WI38 (cell line): ENCODE results near the gene DPF3.

Experiments used
- H3K4me3 ChIP-seq: 2 replicates; pipeline ENCODE4 v1.5.1; 2011; ENCODE audit warnings: low read depth, mild to moderate bottlenecking, control low read depth, low read length
- CTCF ChIP-seq: IDR thresholded peaks from 2 replicates; pipeline ENCODE4 v1.5.1; 2012; ENCODE audit warnings: low read depth, mild to moderate bottlenecking, control low read depth, low read length

DPF3 gene

GRCh38 chr14:72792051-72792788, 101.7 kb downstream of the DPF3 start:
- no peak for TF ChIP-seq CTCF
- H3K4me3 ChIP-seq: no peak overlapping the region

GRCh38 chr14:72790887-72791566, 102.9 kb downstream of the DPF3 start:
- TF ChIP-seq CTCF: no peak
- H3K4me3 ChIP-seq: no peak overlapping the region

GRCh38 chr14:72788972-72789728, 104.8 kb downstream of the DPF3 start:
- no peak for TF ChIP-seq CTCF
- no peak overlapping the region for H3K4me3 ChIP-seq

GRCh38 chr14:72788255-72788654, 105.6 kb downstream of the DPF3 start:
- TF ChIP-seq CTCF: no peak
- no peak overlapping the region for H3K4me3 ChIP-seq

GRCh38 chr14:72787841-72788240, 106.1 kb downstream of the DPF3 start:
- H3K4me3 ChIP-seq: no peak overlapping the region
- no peak for TF ChIP-seq CTCF

GRCh38 chr14:72786378-72787350, 107.2 kb downstream of the DPF3 start:
- TF ChIP-seq CTCF: no peak

More at GRCh38 chr14:72786378-72787350, 107.2 kb downstream of the DPF3 start:
- no peak overlapping the region for H3K4me3 ChIP-seq
